Neuronal stem cell (in vitro differentiated cells): ENCODE data around the gene ANKFY1.

ENCODE experiments used
- DNase-seq: peaks from one replicate; pipeline ENCODE4 v3.0.0-alpha.2; 2013; ENCODE audit warnings: low spot score
- H2AFZ ChIP-seq: one replicate; pipeline ENCODE4 v1.6.1; 2013; ENCODE audit warnings: mild to moderate bottlenecking, low read length, inconsistent platforms
- H2AK5ac ChIP-seq: 2 replicates; pipeline ENCODE4 v1.6.1; 2013; ENCODE audit warnings: low read depth, mild to moderate bottlenecking, inconsistent platforms, low read length, moderate library complexity, mixed read lengths
- H2BK120ac ChIP-seq: 2 replicates; pipeline ENCODE4 v1.6.1; 2013; ENCODE audit warnings: low read depth, mild to moderate bottlenecking, inconsistent platforms, low read length, moderate library complexity, mixed read lengths
- H2BK12ac ChIP-seq: one replicate; pipeline ENCODE4 v1.6.1; 2013; ENCODE audit warnings: low read length, inconsistent platforms
- H2BK15ac ChIP-seq: 2 replicates; pipeline ENCODE4 v1.6.1; 2013; ENCODE audit warnings: mild to moderate bottlenecking, low read length, inconsistent platforms, mixed read lengths
- H2BK5ac ChIP-seq: one replicate; pipeline ENCODE4 v1.6.1; 2013; ENCODE audit warnings: inconsistent platforms, mild to moderate bottlenecking, low read length, moderate library complexity
- H3K14ac ChIP-seq: one replicate; pipeline ENCODE4 v1.6.1; 2013; ENCODE audit warnings: low read length, inconsistent platforms
- H3K18ac ChIP-seq: 2 replicates; pipeline ENCODE4 v1.6.1; 2013; ENCODE audit warnings: low read length, inconsistent platforms
- H3K23ac ChIP-seq: 2 replicates; pipeline ENCODE4 v1.6.1; 2013; ENCODE audit warnings: low read depth, mild to moderate bottlenecking, mixed read lengths, low read length, inconsistent platforms; ENCODE audit not compliant: poor library complexity
- H3K27ac ChIP-seq: replicated peaks from 3 replicates; pipeline ENCODE4 v1.5.1; 2013; ENCODE audit warnings: low read length, inconsistent platforms
- H3K27me3 ChIP-seq, 3 experiments: 2 replicates each; pipeline ENCODE4 v1.6.1; 2013; ENCODE audit warnings: low read length in 3 of 3, mild to moderate bottlenecking in 2 of 3, inconsistent platforms in 1 of 3, low read depth in 1 of 3, mixed read lengths in 1 of 3, moderate library complexity in 1 of 3; ENCODE audit not compliant: control insufficient read depth in 3 of 3, insufficient read depth in 3 of 3
- H3K36me3 ChIP-seq, 2 donors: replicated peaks in 1 of 2; 2 replicates each; pipeline ENCODE4 v1.6.1; 2013; ENCODE audit warnings: low read length in 2 of 2; ENCODE audit not compliant: control insufficient read depth in 2 of 2, insufficient read depth in 2 of 2
- H3K4ac ChIP-seq: 2 replicates; pipeline ENCODE4 v1.6.1; 2013; ENCODE audit warnings: inconsistent platforms, mild to moderate bottlenecking, low read length, moderate library complexity
- H3K4me1 ChIP-seq, 2 donors: 1 replicate in 1 of 2; 2 replicates in 1 of 2; pipeline ENCODE4 v1.6.1; 2013; ENCODE audit warnings: low read length in 2 of 2, low read depth in 1 of 2; ENCODE audit not compliant: control insufficient read depth in 2 of 2, insufficient read depth in 1 of 2
- H3K4me2 ChIP-seq: one replicate; pipeline ENCODE4 v1.6.1; 2013; ENCODE audit warnings: mild to moderate bottlenecking, low read length, inconsistent platforms; ENCODE audit not compliant: insufficient read depth, poor library complexity, severe bottlenecking
- H3K4me3 ChIP-seq, 2 donors: 2 replicates each; pipeline ENCODE4 v1.5.1; 2013; ENCODE audit warnings: low read length in 2 of 2, mild to moderate bottlenecking in 2 of 2, inconsistent platforms in 1 of 2, moderate library complexity in 1 of 2
- H3K79me1 ChIP-seq: one replicate; pipeline ENCODE4 v1.6.1; 2013; ENCODE audit warnings: low read depth, mild to moderate bottlenecking, inconsistent platforms, low read length, moderate library complexity
- H3K9ac ChIP-seq: one replicate; pipeline ENCODE4 v1.6.1; 2013; ENCODE audit warnings: mild to moderate bottlenecking, low read depth, low read length, inconsistent platforms; ENCODE audit not compliant: poor library complexity
- H3K9me3 ChIP-seq, 2 donors: replicated peaks in 1 of 2; 2 replicates each; pipeline versions ENCODE3 to v1.6.1; 2013; ENCODE audit warnings: low read length in 2 of 2, mild to moderate bottlenecking in 2 of 2, inconsistent platforms in 1 of 2, low read depth in 1 of 2, mixed read lengths in 1 of 2, moderate library complexity in 1 of 2; ENCODE audit not compliant: control insufficient read depth in 2 of 2, insufficient read depth in 1 of 2
- H4K8ac ChIP-seq: one replicate; pipeline ENCODE4 v1.6.1; 2013; ENCODE audit warnings: low read depth, mild to moderate bottlenecking, inconsistent platforms, low read length, moderate library complexity
- H4K91ac ChIP-seq: one replicate; pipeline ENCODE4 v1.6.1; 2013; ENCODE audit warnings: low read length, low read depth, mild to moderate bottlenecking, inconsistent platforms; ENCODE audit not compliant: poor library complexity
- WGBS, 2 donors: extraction: QIAGEN DNeasy Blood & Tissue Kit; methylation state at CpG; one replicate each; pipeline ENCODE4 v1.1.7; 2013; ENCODE audit warnings: missing lambda C conversion rate in 2 of 2, mixed read lengths in 1 of 2; ENCODE audit not compliant: insufficient read length in 2 of 2, insufficient replicate concordance in 1 of 2; ENCODE audit errors: extremely low coverage in 2 of 2; 5-methylcytosine and 5-hydroxymethylcytosine counted together

Gene ANKFY1

GRCh38 chr17:4276514-4276913, 12.7 kb upstream of the ANKFY1 start:
- no peaks in the 10 kb centered on the region for H3K9me3 ChIP-seq
- no CpG with 5 or more reads among the region's 5 CpGs for WGBS, 2 donors
- H3K18ac ChIP-seq = no peak overlapping the region
- H2BK15ac ChIP-seq = no peak overlapping the region
- no peaks in the 10 kb centered on the region for H3K79me1 ChIP-seq
- H3K4ac ChIP-seq = no peak overlapping the region
- no peak for DNase-seq
- H2AK5ac ChIP-seq = no peak overlapping the region
- H2BK120ac ChIP-seq = no peak overlapping the region
- no peak overlapping the region for H4K91ac ChIP-seq
- H3K23ac ChIP-seq = no peak overlapping the region
- H2AFZ ChIP-seq = no peak overlapping the region
- no peak overlapping the region for H3K4me3 ChIP-seq
- no peak overlapping the region for H3K4me2 ChIP-seq
- H2BK5ac ChIP-seq = no peak overlapping the region
- H3K9ac ChIP-seq = no peak overlapping the region
- no peak overlapping the region for H2BK12ac ChIP-seq
- peaks cover 0 to 2% of the 10 kb centered on the region in 2 donors for H3K4me1 ChIP-seq
- no peak overlapping the region for H3K14ac ChIP-seq
- no peak overlapping the region for H4K8ac ChIP-seq
- peaks cover 2 to 63% of the 10 kb centered on the region in 2 donors for H3K36me3 ChIP-seq
- H3K27ac ChIP-seq = no peak overlapping the region
- H3K27me3 ChIP-seq = no peaks in the 10 kb centered on the region

DNA sequence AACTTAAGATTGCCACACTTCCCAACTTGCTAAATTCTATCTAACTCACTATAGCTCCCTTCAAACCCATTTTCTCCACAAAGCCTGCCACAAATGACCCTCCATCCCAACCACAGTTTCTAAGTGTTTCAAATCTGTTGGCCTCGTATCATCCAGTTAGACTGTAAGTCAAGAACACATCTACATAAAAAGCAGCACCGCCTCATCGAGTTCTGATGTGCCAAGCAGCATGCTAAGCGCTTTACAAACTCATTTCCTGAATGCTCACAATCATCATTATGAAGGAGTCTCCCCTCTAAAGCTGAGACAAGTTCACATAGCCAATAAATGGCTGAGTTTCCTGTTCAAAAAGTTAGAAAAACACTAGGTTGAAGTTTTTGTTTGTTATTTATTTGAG, 9.2 kb upstream of the ANKFY1 start:
- Histone ChIP-seq H3K4ac (no peak overlapping the region), H3K14ac (no peak overlapping the region), H3K9me3 (peaks cover 0 to 3% of the 10 kb centered on the region in 2 donors), H2AFZ (no peak overlapping the region), H2BK15ac (no peak overlapping the region), H2BK12ac (no peak overlapping the region), H3K79me1 (no peaks in the 10 kb centered on the region), H3K4me3 (no peak overlapping the region), H3K23ac (no peak overlapping the region), H4K8ac (no peak overlapping the region), H3K18ac (no peak overlapping the region), H3K4me1 (peaks cover 0 to 2% of the 10 kb centered on the region in 2 donors), H2BK120ac (no peak overlapping the region), H2AK5ac (no peak overlapping the region), H3K9ac (no peak overlapping the region), H2BK5ac (no peak overlapping the region), H3K27me3 (no peaks in the 10 kb centered on the region), H4K91ac (no peak overlapping the region), H3K27ac (no peak overlapping the region), H3K4me2 (no peak overlapping the region), H3K36me3 (peaks cover 13 to 68% of the 10 kb centered on the region in 2 donors)
- WGBS, 2 donors = no CpG with 5 or more reads among the region's 4 CpGs
- DNase-seq = no peak

- DNase-seq = no peak
- Histone ChIP-seq H2AFZ (no peak overlapping the region), H3K4me1 (peaks cover 0 to 2% of the 10 kb centered on the region in 2 donors), H2BK5ac (no peak overlapping the region), H3K14ac (no peak overlapping the region), H3K9ac (no peak overlapping the region), H2BK15ac (no peak overlapping the region), H3K36me3 (peaks cover 14 to 68% of the 10 kb centered on the region in 2 donors), H3K4ac (no peak overlapping the region), H2BK12ac (no peak overlapping the region), H4K8ac (no peak overlapping the region), H3K4me2 (no peak overlapping the region), H3K79me1 (no peaks in the 10 kb centered on the region), H3K23ac (no peak overlapping the region), H3K27me3 (no peaks in the 10 kb centered on the region), H2BK120ac (no peak overlapping the region), H3K27ac (no peak overlapping the region), H4K91ac (no peak overlapping the region), H3K4me3 (no peak overlapping the region), H3K18ac (no peak overlapping the region), H2AK5ac (no peak overlapping the region), H3K9me3 (peaks cover 0 to 3% of the 10 kb centered on the region in 2 donors)
- no CpG with 5 or more reads among the region's 6 CpGs for WGBS, 2 donors
Measured at GRCh38 chr17:4272213-4272971, 8.6 kb upstream of the ANKFY1 start.

GRCh38 chr17:4270736-4271135, 7.0 kb upstream of the ANKFY1 start:
- H3K9ac ChIP-seq = no peak overlapping the region
- H3K4ac ChIP-seq = no peak overlapping the region
- no peaks in the 10 kb centered on the region for H3K4me1 ChIP-seq
- H4K91ac ChIP-seq = no peak overlapping the region
- no peaks in the 10 kb centered on the region for H3K79me1 ChIP-seq
- H3K27me3 ChIP-seq = no peaks in the 10 kb centered on the region
- H2BK12ac ChIP-seq = no peak overlapping the region
- H2BK120ac ChIP-seq = no peak overlapping the region
- no peak overlapping the region for H2BK15ac ChIP-seq
- H3K4me2 ChIP-seq = no peak overlapping the region
- H2AK5ac ChIP-seq = no peak overlapping the region
- H3K27ac ChIP-seq = no peak overlapping the region
- H3K23ac ChIP-seq = no peak overlapping the region
- no CpG with 5 or more reads among the region's 3 CpGs for WGBS, 2 donors
- peaks cover 0 to 3% of the 10 kb centered on the region in 2 donors for H3K9me3 ChIP-seq
- no peak overlapping the region for H4K8ac ChIP-seq
- H3K18ac ChIP-seq = no peak overlapping the region
- H2BK5ac ChIP-seq = no peak overlapping the region
- no peak overlapping the region for H3K4me3 ChIP-seq
- H2AFZ ChIP-seq = no peak overlapping the region
- H3K36me3 ChIP-seq = peaks cover 16 to 63% of the 10 kb centered on the region in 2 donors
- no peak overlapping the region for H3K14ac ChIP-seq
- no peak for DNase-seq
